NCI-H1417 treated with DMSO at 0.1 percent for 48 hours (cell line): Measurements from ENCODE around the gene ATAT1.

ENCODE experiments used
- DNase-seq: peaks from one replicate; lab custom pipeline; 2025; lab: John Stamatoyannopoulos, UW

The ATAT1 gene

DNA sequence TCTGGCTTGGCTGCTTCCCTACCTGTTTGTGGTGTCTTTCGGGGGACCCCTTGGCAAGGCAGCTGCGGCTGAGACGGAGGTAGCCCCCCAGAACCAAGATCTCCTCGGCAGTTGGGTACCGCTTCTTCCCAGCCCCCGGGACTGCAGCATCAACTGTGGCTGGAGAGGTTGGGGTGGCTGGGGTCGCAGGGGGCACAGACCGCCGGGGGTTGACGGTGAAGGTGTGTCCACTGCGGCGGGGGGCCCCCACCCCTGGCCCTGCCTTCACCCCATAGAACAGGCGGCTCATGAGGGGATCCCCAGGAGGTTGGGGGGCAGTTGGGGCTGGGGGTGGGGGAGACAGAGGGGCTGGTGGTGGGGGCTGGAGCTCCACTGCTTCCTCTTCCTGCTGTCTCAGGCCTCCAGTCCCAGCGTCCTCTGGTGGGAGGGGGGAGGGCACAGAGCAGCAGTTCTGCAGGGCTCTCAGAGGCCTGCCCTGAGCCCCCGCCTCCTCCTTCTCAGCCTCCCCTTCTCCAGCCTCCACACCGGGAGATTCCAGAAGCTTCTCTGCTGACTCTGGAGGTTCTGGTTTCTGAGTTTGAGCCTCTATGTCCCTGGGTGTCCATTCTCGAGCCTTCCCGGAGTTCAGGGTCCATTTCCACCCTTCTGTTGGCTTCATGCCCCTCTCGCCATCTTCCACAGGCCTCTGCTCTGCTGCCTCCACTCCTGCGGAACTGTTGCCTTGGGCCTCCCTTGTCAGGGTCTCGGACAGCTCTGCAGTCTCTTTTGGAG lies 57.9 kb downstream of the ATAT1 start:
- no peak for DNase-seq

DNA sequence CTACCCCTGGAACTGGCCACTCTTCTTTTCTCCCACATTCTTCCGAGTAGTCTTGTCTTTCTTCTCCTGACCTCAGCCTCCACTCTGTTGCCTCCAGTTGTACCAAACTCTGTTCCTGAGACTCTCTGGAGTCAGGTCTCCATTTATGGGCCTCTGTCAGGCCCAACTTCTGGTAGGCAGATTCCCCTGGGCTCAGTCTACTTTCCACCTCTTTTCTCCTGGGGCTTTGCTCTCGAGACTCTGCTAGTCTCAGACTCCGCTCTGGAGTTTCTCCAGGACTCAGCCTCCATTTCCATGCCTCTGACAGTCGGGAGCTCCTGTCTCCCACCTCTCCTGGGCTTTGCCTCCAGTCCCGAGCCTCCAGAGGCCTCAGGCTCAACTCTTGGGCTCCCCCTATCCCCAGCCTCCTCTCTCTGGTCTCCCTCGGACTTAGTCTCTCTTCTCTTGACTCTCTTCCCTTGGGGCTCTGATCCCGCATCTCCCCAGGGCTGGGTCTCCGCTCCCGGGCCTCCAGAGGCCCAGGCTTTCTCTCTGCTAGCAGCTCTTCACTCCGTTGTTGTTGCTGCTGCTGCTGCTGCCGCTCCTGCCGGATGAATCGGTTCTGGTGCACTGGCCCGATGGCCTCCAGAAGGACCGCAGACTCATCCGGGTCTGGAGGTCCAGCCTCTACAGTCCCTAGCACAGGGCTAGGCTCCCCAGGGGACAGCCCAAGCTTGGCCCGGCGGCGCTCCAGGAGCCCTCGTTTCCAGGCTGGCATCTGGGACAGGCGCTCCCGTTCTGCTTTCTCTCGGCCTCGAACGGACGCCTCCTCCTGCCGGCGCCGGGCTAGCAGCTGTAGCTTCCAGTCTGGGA lies 58.7 kb downstream of the ATAT1 start:
- no peak for DNase-seq

GRCh38 chr6:30686009-30686907 lies 59.6 kb downstream of the ATAT1 start, which contains the start of gene PPP1R18:
PPP1R18 (minus strand) TSS chr6:30686645; CDS start chr6:30686018, 627 bp downstream.
- no peak for DNase-seq

DNA sequence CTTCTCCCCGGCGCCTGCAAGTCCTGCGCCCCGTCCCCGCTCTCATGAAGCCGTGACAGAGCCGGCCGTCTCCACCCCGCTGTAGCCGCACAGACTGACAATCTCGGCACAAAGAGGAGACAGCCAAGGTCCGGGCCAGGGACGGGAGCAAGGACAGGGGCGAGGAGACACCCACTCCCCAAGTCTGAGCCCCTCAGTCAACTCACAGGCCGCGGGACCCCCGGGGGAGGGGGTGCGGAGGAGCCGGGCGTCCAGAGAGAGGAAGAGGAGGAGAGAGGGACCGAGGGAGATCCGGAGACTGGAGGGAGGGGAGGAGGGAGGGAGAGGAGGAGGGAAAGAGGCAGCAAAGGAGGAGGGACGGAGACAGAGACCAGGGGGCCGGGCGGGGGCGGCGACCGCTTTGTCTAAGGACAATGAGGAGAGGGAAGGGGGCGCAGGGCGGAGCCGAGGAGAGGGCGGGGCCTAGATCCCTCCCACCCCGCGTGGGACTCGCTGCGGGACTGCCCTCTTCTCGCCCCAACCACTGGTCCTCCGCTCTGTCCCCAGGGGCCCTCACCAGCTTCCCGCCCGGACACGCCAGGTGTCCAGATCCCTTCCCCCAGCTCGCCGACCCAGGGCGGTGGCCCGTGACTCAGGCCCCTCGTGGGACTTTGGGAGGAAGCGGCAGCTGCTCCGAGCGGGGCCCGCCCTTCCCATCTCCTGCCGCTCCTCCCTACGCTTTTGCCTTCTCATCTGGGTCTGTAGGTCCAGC lies 60.4 kb downstream of the ATAT1 start:
- DNase-seq, result peak; percentile 32

GRCh38 chr6:30687659-30688431 lies 61.2 kb downstream of the ATAT1 start:
- DNase-seq, result no peak

GRCh38 chr6:30688569-30688968 lies 61.9 kb downstream of the ATAT1 start:
- no peak for DNase-seq

GRCh38 chr6:30689022-30689865 lies 62.6 kb downstream of the ATAT1 start:
- DNase-seq, result no peak

- DNase-seq, result no peak
Observed at GRCh38 chr6:30689985-30690384, 63.3 kb downstream of the ATAT1 start.

- DNase-seq, result peak; percentile 49
Observed at GRCh38 chr6:30690403-30691207, 63.9 kb downstream of the ATAT1 start, which contains the start of gene NRM. NRM (minus strand) TSS chr6:30690984; CDS start chr6:30690974, 10 bp downstream.

DNA sequence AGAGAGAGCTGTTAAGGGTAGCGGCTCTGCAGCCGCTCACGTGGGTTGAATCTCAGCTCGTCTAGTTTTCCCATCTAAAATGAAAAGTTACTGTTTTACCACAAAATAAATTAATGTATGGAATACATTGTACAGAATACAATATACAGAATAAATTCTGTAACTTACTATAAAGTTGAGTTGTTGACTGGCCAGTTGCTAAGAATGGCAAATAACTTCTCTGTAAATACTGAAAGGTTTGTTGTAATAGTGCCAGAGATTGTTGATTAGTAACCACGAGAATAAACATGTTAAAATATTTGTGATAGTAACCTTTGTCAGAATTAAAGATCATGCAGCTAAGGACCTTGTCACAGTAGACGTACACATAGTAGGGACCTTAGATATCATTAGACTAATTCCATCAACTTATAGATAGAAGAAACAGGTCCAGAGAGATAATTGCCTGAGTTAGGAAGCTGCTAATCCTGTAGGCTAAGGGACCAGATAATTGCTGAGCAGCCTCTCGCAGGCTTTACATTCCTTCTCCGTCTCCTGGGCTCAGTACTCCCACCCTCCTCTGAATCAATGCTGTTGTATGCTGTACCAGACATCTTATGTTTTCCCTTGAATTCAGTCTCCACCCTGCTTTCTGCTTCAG lies 64.7 kb downstream of the ATAT1 start:
- no peak for DNase-seq
